ENCODE measurements around the gene SMIM29. TPM values are rescaled to one million over a fixed set of nuclear protein-coding genes. Genes with fewer than 3 reads are reported as not detected.

The SMIM29 gene
- total RNA-seq, 1 experiment from 2014 or later = 24.0 TPM

DNA sequence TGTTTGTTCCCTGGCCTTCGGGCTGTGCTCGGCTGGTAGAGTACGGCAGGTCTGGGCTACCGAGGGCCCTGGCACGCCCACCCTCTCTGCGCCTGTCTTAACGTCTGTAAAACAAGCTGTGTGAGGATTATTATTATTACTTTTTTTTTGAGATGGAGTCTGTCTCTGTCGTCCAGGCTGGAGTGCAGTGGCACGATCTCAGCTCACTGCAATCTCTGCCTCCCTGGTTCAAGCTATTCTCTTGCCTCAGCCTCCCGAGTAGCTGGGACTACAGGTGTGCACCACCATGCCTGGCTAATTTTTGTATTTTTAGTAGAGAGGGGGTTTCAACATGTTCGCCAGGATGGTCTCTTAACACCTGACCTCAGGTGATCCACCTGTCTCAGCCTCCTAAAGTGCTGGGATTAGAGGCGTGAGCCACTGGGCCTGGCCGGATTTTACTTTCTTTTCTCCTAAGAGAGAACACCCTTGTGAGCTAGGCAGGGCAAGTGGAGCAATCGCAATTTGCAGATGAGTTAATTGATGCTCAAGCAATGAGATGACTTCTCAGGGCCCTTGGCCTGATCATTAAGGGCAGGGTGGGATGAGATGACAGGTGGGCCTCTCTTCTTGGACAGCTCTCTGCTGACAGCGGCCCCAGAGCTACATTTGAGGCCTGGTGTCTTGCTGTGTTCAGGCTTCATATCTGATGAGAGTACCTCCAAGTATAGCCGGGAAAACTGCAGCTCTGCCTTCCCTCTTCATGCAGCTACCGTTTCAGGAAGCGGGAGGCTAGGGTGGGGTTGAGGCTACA is 859 bp upstream of the SMIM29 start:
- no TSS peak for BruUV-seq (replicated peaks)
- Histone ChIP-seq H3K36me3 (ENCODE audit: insufficient read depth, low read length, poor library complexity, severe bottlenecking) (no peaks in the 10 kb centered on the region), H3K4me1 (ENCODE audit: insufficient read depth, low read length, poor library complexity, severe bottlenecking) (peaks cover 11% of the 10 kb centered on the region), H3K4me3 (ENCODE audit: low read depth, low read length, poor library complexity, severe bottlenecking) (peak overlapping the region; percentile 81), H3K9me3 (ENCODE audit: low read depth, low read length, poor library complexity, severe bottlenecking) (no peaks in the 10 kb centered on the region), H3K27ac (ENCODE audit: low read depth, low read length, poor library complexity, severe bottlenecking) (peak overlapping the region; percentile 72), H3K27me3 (replicated peaks; ENCODE audit: insufficient read depth, low read depth, low read length, poor library complexity) (no peaks in the 10 kb centered on the region)
- DNase-seq (ENCODE audit: low spot score) = no peak
- TF ChIP-seq, protein P1, sequence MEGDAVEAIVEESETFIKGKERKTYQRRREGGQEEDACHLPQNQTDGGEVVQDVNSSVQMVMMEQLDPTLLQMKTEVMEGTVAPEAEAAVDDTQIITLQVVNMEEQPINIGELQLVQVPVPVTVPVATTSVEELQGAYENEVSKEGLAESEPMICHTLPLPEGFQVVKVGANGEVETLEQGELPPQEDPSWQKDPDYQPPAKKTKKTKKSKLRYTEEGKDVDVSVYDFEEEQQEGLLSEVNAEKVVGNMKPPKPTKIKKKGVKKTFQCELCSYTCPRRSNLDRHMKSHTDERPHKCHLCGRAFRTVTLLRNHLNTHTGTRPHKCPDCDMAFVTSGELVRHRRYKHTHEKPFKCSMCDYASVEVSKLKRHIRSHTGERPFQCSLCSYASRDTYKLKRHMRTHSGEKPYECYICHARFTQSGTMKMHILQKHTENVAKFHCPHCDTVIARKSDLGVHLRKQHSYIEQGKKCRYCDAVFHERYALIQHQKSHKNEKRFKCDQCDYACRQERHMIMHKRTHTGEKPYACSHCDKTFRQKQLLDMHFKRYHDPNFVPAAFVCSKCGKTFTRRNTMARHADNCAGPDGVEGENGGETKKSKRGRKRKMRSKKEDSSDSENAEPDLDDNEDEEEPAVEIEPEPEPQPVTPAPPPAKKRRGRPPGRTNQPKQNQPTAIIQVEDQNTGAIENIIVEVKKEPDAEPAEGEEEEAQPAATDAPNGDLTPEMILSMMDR (conservative IDR thresholded peaks at IDR 0.05; ENCODE audit: low read depth, low read length) = no peak
- TF ChIP-seq EZH2 (IDR thresholded peaks at IDR 0.05; ENCODE audit: borderline replicate concordance, low read depth, low read length, poor library complexity, severe bottlenecking) = no peak
- ChIA-PET CTCF (interaction anchor here (0.5 to 1.9 kb wide), 9 partner anchors 13 to 668 kb away, joined by 3 to 34 read pairs (median 3); partner anchors contain the start of genes HMGA1 and NUDT3), POLR2A (ENCODE audit: low non-redundant PET) (no interaction called here)
- intact Hi-C loops (cut with micrococcal nuclease; ENCODE audit: unreplicated experiment) = loop anchor here (1.0 to 5.0 kb wide), 2 partner anchors 166 to 358 kb away; no protein-coding TSS in a partner anchor

DNA sequence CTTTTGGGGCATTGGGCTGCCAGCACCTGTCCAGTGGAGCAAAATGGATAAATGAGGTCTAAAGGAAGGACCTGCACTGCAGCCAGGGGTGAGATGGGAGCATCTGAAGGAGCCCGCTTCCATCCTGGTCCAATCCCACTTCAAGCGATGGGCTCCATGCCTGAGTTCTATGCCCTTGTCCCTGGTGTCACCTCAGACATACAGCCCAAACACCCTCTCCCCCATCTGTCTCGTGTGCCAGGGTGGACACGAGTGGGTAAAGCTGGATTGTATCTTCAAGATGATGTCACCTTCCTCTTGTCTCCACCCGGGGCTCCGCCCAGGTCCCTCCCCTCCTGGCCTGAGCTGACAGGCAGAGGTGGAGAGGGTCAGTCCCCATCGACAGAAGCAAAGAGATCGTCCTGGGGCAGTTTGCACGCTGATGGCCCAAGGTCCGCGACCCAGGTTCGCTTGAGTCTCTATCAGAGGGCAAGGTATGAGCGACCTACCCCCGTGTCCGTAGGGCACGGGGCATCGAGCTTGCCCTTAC is 544 bp downstream of the SMIM29 start:
- ChIA-PET CTCF (interaction anchor here (0.6 to 1.9 kb wide), 3 partner anchors 52 to 172 kb away, joined by 3 to 34 read pairs (median 5); no protein-coding TSS in a partner anchor), POLR2A (ENCODE audit: low non-redundant PET) (no interaction called here)
- Histone ChIP-seq H3K36me3 (ENCODE audit: insufficient read depth, low read length, poor library complexity, severe bottlenecking) (peaks cover 3% of the 10 kb centered on the region), H3K4me3 (ENCODE audit: low read depth, low read length, poor library complexity, severe bottlenecking) (peak overlapping the region; percentile 81), H3K4me1 (ENCODE audit: insufficient read depth, low read length, poor library complexity, severe bottlenecking) (peaks cover 20% of the 10 kb centered on the region), H3K9me3 (ENCODE audit: low read depth, low read length, poor library complexity, severe bottlenecking) (no peaks in the 10 kb centered on the region), H3K27me3 (replicated peaks; ENCODE audit: insufficient read depth, low read depth, low read length, poor library complexity) (no peaks in the 10 kb centered on the region), H3K27ac (ENCODE audit: low read depth, low read length, poor library complexity, severe bottlenecking) (peak overlapping the region; percentile 72)
- no peak for DNase-seq (ENCODE audit: low spot score)
- intact Hi-C loops (cut with micrococcal nuclease; ENCODE audit: unreplicated experiment) = loop anchor here (5.0 kb wide), 1 partner anchor 359 kb away; no protein-coding TSS in a partner anchor
- TF ChIP-seq, protein P1 (conservative IDR thresholded peaks at IDR 0.05; ENCODE audit: low read depth, low read length) = no peak
- TF ChIP-seq EZH2 (IDR thresholded peaks at IDR 0.05; ENCODE audit: borderline replicate concordance, low read depth, low read length, poor library complexity, severe bottlenecking) = no peak
- TSS peak; percentile 69 for BruUV-seq (replicated peaks)

DNA sequence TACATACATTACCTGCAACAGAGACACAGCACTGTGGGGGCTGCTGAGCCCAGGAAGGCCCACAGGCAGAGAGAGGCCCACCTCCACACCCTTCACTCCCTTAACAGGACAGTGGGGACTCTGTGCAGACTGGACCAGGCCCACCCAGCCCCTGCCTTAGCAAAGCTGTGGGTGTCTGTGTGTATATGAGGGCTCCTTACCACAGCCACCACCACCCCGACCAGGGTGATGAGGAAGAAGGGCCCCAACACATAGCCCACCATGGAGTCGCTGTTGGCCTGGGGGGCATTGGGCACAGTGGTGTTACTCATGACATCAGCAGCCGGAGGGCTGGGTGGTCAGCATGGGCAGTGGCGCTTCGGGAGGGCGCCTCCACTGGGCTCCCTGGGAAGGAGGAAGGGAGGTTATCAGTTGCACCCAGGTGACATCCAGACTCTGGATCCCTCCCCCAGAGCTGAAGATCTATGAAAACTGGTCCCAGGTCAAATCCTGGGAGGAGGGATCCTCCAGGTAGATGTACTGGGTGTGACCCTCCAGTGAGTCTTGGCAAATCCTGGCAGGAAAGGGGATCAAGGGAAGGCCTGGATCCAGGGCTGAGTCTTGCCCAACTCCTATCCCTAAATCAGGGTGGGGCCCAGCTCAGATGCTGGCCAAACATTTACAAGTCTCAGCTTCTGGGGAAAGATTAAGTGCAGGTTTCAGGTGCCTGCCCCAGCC is 1.2 kb downstream of the SMIM29 start:
- Histone ChIP-seq H3K9me3 (ENCODE audit: low read depth, low read length, poor library complexity, severe bottlenecking) (no peaks in the 10 kb centered on the region), H3K4me3 (ENCODE audit: low read depth, low read length, poor library complexity, severe bottlenecking) (peak overlapping the region; percentile 81), H3K36me3 (ENCODE audit: insufficient read depth, low read length, poor library complexity, severe bottlenecking) (peaks cover 6% of the 10 kb centered on the region), H3K27me3 (replicated peaks; ENCODE audit: insufficient read depth, low read depth, low read length, poor library complexity) (no peaks in the 10 kb centered on the region), H3K27ac (ENCODE audit: low read depth, low read length, poor library complexity, severe bottlenecking) (no peak overlapping the region), H3K4me1 (ENCODE audit: insufficient read depth, low read length, poor library complexity, severe bottlenecking) (peaks cover 20% of the 10 kb centered on the region)
- ChIA-PET CTCF (interaction anchor here (0.6 to 0.9 kb wide), 2 partner anchors 52 to 173 kb away, joined by 3 to 5 read pairs; no protein-coding TSS in a partner anchor), POLR2A (ENCODE audit: low non-redundant PET) (interaction anchor here (0.5 kb wide), 1 partner anchor 174 kb away, joined by 6 read pairs; no protein-coding TSS in a partner anchor)
- intact Hi-C loops (cut with micrococcal nuclease; ENCODE audit: unreplicated experiment) = loop anchor here (5.0 kb wide), 1 partner anchor 360 kb away; no protein-coding TSS in a partner anchor
- no peak for DNase-seq (ENCODE audit: low spot score)
- TF ChIP-seq, protein P1 (conservative IDR thresholded peaks at IDR 0.05; ENCODE audit: low read depth, low read length) = no peak
- TF ChIP-seq EZH2 (IDR thresholded peaks at IDR 0.05; ENCODE audit: borderline replicate concordance, low read depth, low read length, poor library complexity, severe bottlenecking) = no peak
- BruUV-seq (replicated peaks) = no TSS peak
